GM12801 (cell line): ENCODE data around the gene TEX14.

Experiments
- CTCF ChIP-seq: IDR thresholded peaks from one replicate; pipeline ENCODE4 v1.5.1; 2011; ENCODE audit warnings: control low read depth; ENCODE audit not compliant: insufficient read length; ENCODE audit errors: extremely low read depth

The TEX14 gene

GRCh38 chr17:58525239-58525638 lies 166.6 kb downstream of the TEX14 start:
- no peak for TF ChIP-seq CTCF

- TF ChIP-seq CTCF = no peak
Observed at GRCh38 chr17:58521680-58522079, 170.2 kb downstream of the TEX14 start.

GRCh38 chr17:58520843-58521430 lies 170.9 kb downstream of the TEX14 start:
- TF ChIP-seq CTCF = no peak

- TF ChIP-seq CTCF = no peak
Observed at GRCh38 chr17:58517928-58518609, 173.8 kb downstream of the TEX14 start.

GRCh38 chr17:58517378-58517927 lies 174.4 kb downstream of the TEX14 start:
- no peak for TF ChIP-seq CTCF

GRCh38 chr17:58516644-58517377 lies 175.0 kb downstream of the TEX14 start:
- TF ChIP-seq CTCF = no peak

GRCh38 chr17:58515286-58515685 lies 176.6 kb downstream of the TEX14 start:
- TF ChIP-seq CTCF = no peak
